ENCODE results near the gene PROSER3.
A peak's percentile ranks its signal among the peaks of the same experiment; 100 is the strongest.

The PROSER3 gene
- 9.5 to 29.3 (median 18.9) reads per million in 3 experiments for total RNA-seq

GRCh38 chr19:35757749-35758608 is at the start of gene PROSER3:
Gene PROSER3, plus strand, starts transcription at chr19:35758176. Its CDS starts 40 bp downstream, at chr19:35758216.
- peak; percentile 100 for DNase-seq

- DNase-seq, result no peak
Measured at GRCh38 chr19:35708391-35708790, 49.6 kb upstream of the PROSER3 start.

- DNase-seq, result no peak
Measured at GRCh38 chr19:35710784-35711723, 46.9 kb upstream of the PROSER3 start.

- DNase-seq, result peak; percentile 55
Measured at GRCh38 chr19:35712567-35713505, 45.1 kb upstream of the PROSER3 start.

GRCh38 chr19:35713506-35713850 is 44.5 kb upstream of the PROSER3 start:
- no peak for DNase-seq

- no peak for DNase-seq
Measured at GRCh38 chr19:35713904-35714495, 44.0 kb upstream of the PROSER3 start.

- no peak for DNase-seq
Measured at GRCh38 chr19:35714601-35715354, 43.2 kb upstream of the PROSER3 start.

GRCh38 chr19:35715355-35715809 is 42.6 kb upstream of the PROSER3 start:
- no peak for DNase-seq

- no peak for DNase-seq
Measured at GRCh38 chr19:35715981-35716800, 41.8 kb upstream of the PROSER3 start.

- DNase-seq, result peak; percentile 98
Measured at GRCh38 chr19:35716801-35717664, 40.9 kb upstream of the PROSER3 start.

- no peak for DNase-seq
Measured at GRCh38 chr19:35717665-35718344, 40.2 kb upstream of the PROSER3 start, which contains the start of gene KMT2B. Gene KMT2B, plus strand, starts transcription at chr19:35718003. Its CDS starts 16 bp downstream, at chr19:35718019.

GRCh38 chr19:35718345-35719041 is 39.5 kb upstream of the PROSER3 start:
- DNase-seq, result peak; percentile 42

- DNase-seq, result no peak
Measured at GRCh38 chr19:35719402-35720162, 38.4 kb upstream of the PROSER3 start.

- no peak for DNase-seq
Measured at GRCh38 chr19:35720163-35720524, 37.8 kb upstream of the PROSER3 start.

- no peak for DNase-seq
Measured at GRCh38 chr19:35720648-35721047, 37.3 kb upstream of the PROSER3 start.

- no peak for DNase-seq
Measured at GRCh38 chr19:35721374-35721773, 36.6 kb upstream of the PROSER3 start.

GRCh38 chr19:35722461-35722860 is 35.5 kb upstream of the PROSER3 start:
- no peak for DNase-seq

Data from central memory CD4-positive, alpha-beta T cell (primary cell).